A549 (cell line): ENCODE results near the gene TRPM2.

ENCODE experiments used
- CEBPB ChIP-seq, 2 experiments: fragments of >200 bp in 1 of 2; sonication (Bioruptor Twin) in 1 of 2; formaldehyde crosslinking in 1 of 2; IDR thresholded peaks; 2 replicates each; pipeline ENCODE4 v1.6.1; 2012 to 2016
- CTCF ChIP-seq: fragments of >200 bp; sonication (Bioruptor Twin); formaldehyde crosslinking; IDR thresholded peaks from 3 replicates; pipeline ENCODE4 v1.5.1; 2016
- EP300 ChIP-seq, 2 experiments: fragments of >200 bp; sonication (Bioruptor Twin); formaldehyde crosslinking; IDR thresholded peaks; 2 replicates in 1 of 2; 3 replicates in 1 of 2; pipeline ENCODE4 v1.6.1; 2016 to 2017
- FOXS1 ChIP-seq: fragments of 250-450 bp; sonication (Bioruptor Pico); IDR thresholded peaks from 2 replicates; pipeline ENCODE4 v1.5.0; 2020; ENCODE audit warnings: mild to moderate bottlenecking, moderate library complexity
- GATA3 ChIP-seq: IDR thresholded peaks from 2 replicates; pipeline ENCODE4 v1.6.1; 2012; ENCODE audit warnings: borderline replicate concordance
- HMGXB4 ChIP-seq: fragments of 250-450 bp; sonication (Bioruptor Pico); IDR thresholded peaks from 2 replicates; pipeline ENCODE4 v1.5.0; 2021; ENCODE audit warnings: mild to moderate bottlenecking, moderate library complexity, borderline replicate concordance
- MYC ChIP-seq: IDR thresholded peaks from 2 replicates; pipeline ENCODE4 v1.6.1; 2012; ENCODE audit warnings: mild to moderate bottlenecking, inconsistent platforms, low read length, improper control_type of control experiment, borderline replicate concordance
- POLR2A ChIP-seq: IDR thresholded peaks from 2 replicates; pipeline ENCODE4 v1.6.1; 2012; ENCODE audit warnings: mild to moderate bottlenecking, low read length
- REST ChIP-seq: fragments of 200-600 bp; sonication (generic); IDR thresholded peaks from 2 replicates; pipeline ENCODE4 v1.6.1; 2016; ENCODE audit warnings: antibody characterized with exemption, mild to moderate bottlenecking, moderate library complexity
- RNF2 ChIP-seq: fragments of 200-600 bp; sonication (generic); IDR thresholded peaks from 2 replicates; pipeline ENCODE4 v1.6.1; 2016; ENCODE audit warnings: low read depth, mild to moderate bottlenecking, antibody characterized with exemption, moderate library complexity, borderline replicate concordance
- USF2 ChIP-seq: fragments of 450-650 bp; IDR thresholded peaks from 2 replicates; pipeline ENCODE4 v1.6.1; 2014; ENCODE audit warnings: antibody characterized with exemption

GRCh38 chr21:44418876-44419230 is 65.4 kb downstream of the TRPM2 start:
- TF ChIP-seq EP300 (IDR thresholded peaks at IDR 0.05): no peak
- TF ChIP-seq MYC: no peak
- no peak for TF ChIP-seq CTCF
- no peak for TF ChIP-seq POLR2A
- no peak for TF ChIP-seq GATA3
- no peak for TF ChIP-seq HMGXB4 (CRISPR knock-in tag)
- TF ChIP-seq CEBPB (IDR thresholded peaks at IDR 0.05): no peak
- TF ChIP-seq RNF2: no peak
- TF ChIP-seq USF2: no peak
- no peak for TF ChIP-seq FOXS1 (CRISPR knock-in tag)
- TF ChIP-seq REST: no peak
